Natural killer cell (primary cell): ENCODE data around the gene CPNE9. TPM values are rescaled to one million over a fixed set of nuclear protein-coding genes. Genes with fewer than 3 reads are reported as not detected.

Experiments
- ATAC-seq, 3 donors: fragments of 150-1000 bp in 2 of 3; fragments of 200-7000 bp in 1 of 3; cut with Tn5 transposase; 1 replicate in 1 of 3; 2 replicates in 2 of 3; pipeline ENCODE4 v1.10.0; 2021; ENCODE audit warnings: mild to moderate bottlenecking in 2 of 3, moderate library complexity in 2 of 3
- DNase-seq, 2 donors: peaks; one replicate each; pipeline versions ENCODE4 v3.0.0 to v3.0.0-alpha.2; 2013 to 2021; ENCODE audit warnings: mixed read lengths in 1 of 2
- H3K27ac ChIP-seq: one replicate; pipeline ENCODE4 v1.5.1; 2013; ENCODE audit warnings: mild to moderate bottlenecking, low read length
- H3K27me3 ChIP-seq: one replicate; pipeline ENCODE4 v1.6.1; 2013; ENCODE audit warnings: low read length; ENCODE audit not compliant: control insufficient read depth, insufficient read depth
- H3K36me3 ChIP-seq: one replicate; pipeline ENCODE4 v1.6.1; 2013; ENCODE audit warnings: low read length; ENCODE audit not compliant: control insufficient read depth, insufficient read depth
- H3K4me1 ChIP-seq: one replicate; pipeline ENCODE4 v1.6.1; 2013; ENCODE audit warnings: low read length; ENCODE audit not compliant: control insufficient read depth, insufficient read depth
- H3K4me3 ChIP-seq: one replicate; pipeline ENCODE4 v1.5.1; 2013; ENCODE audit warnings: low read length
- H3K9me3 ChIP-seq: one replicate; pipeline ENCODE4 v1.6.1; 2013; ENCODE audit warnings: low read length; ENCODE audit not compliant: control insufficient read depth, insufficient read depth
- H3K27ac Mint-ChIP-seq, 2 donors: one replicate each; pipeline ENCODE4 v1.8.0; 2022; ENCODE audit warnings: mild to moderate bottlenecking in 2 of 2, mixed read lengths in 2 of 2, moderate library complexity in 1 of 2
- H3K27me3 Mint-ChIP-seq, 2 donors: one replicate each; pipeline ENCODE4 v1.8.0; 2022; ENCODE audit warnings: low read depth in 2 of 2, mixed read lengths in 2 of 2
- H3K36me3 Mint-ChIP-seq: one replicate; pipeline ENCODE4 v1.8.0; 2022; ENCODE audit warnings: mixed read lengths
- H3K4me1 Mint-ChIP-seq, 2 donors: one replicate each; pipeline ENCODE4 v1.8.0; 2022; ENCODE audit warnings: mixed read lengths in 2 of 2
- H3K4me3 Mint-ChIP-seq: one replicate; pipeline ENCODE4 v1.8.0; 2022; ENCODE audit warnings: mild to moderate bottlenecking, moderate library complexity, mixed read lengths
- H3K9me3 Mint-ChIP-seq, 2 donors: one replicate each; pipeline ENCODE4 v1.8.0; 2022; ENCODE audit warnings: mixed read lengths in 2 of 2
- CTCF ChIP-seq: fragments of 200-600 bp; IDR thresholded peaks from one replicate; pipeline ENCODE4 v1.8.0; 2022; ENCODE audit warnings: antibody characterized with exemption
- WGBS: methylation state at CpG from one replicate; pipeline ENCODE4 v1.1.7; 2013; ENCODE audit warnings: missing lambda C conversion rate; ENCODE audit not compliant: insufficient coverage; 5-methylcytosine and 5-hydroxymethylcytosine counted together
- intact Hi-C: fragments of 100-400 bp; cut with micrococcal nuclease; formaldehyde crosslinking; loops from one replicate; pipeline ENCODE4 v1.14.2; 2022
- total RNA-seq, 4 donors: library from RNA; stranded (reverse); fragments of 120-200 nt in 1 of 4; gene quantifications; one replicate each; pipeline versions ENCODE4 v1.2.3 to v1.2.4, GENCODE V29; 2013 to 2022

CPNE9 gene
- total RNA-seq, 3 donors from 2014 or later (not counting 1 experiment from before 2014, with no cell fraction given), result 0.43 to 0.49 TPM; not detected in 1

GRCh38 chr3:9669720-9670432 lies 33.8 kb upstream of the CPNE9 start:
- intact Hi-C loops, result no loop called here
- H3K27ac Mint-ChIP-seq, result peak overlapping the region in 1 of 2 donors; percentile 62
- H3K9me3 Mint-ChIP-seq, result no peaks in the 10 kb centered on the region
- H3K27me3 Mint-ChIP-seq, result no peaks in the 10 kb centered on the region
- DNase-seq, result no peak
- no peak for TF ChIP-seq CTCF
- H3K36me3 Mint-ChIP-seq, result no peaks in the 10 kb centered on the region
- WGBS, result 96% methylated on average over 4 of the region's 4 CpGs
- peaks cover 92% of the 10 kb centered on the region for H3K36me3 ChIP-seq
- no peaks in the 10 kb centered on the region for H3K27me3 ChIP-seq
- H3K4me1 Mint-ChIP-seq, result peaks cover 0 to 5% of the 10 kb centered on the region in 2 donors
- H3K4me1 ChIP-seq, result no peaks in the 10 kb centered on the region
- no peak overlapping the region for H3K27ac ChIP-seq
- H3K9me3 ChIP-seq, result no peaks in the 10 kb centered on the region
- no peak overlapping the region for H3K4me3 ChIP-seq
- no peak for ATAC-seq
- no peak overlapping the region for H3K4me3 Mint-ChIP-seq

DNA sequence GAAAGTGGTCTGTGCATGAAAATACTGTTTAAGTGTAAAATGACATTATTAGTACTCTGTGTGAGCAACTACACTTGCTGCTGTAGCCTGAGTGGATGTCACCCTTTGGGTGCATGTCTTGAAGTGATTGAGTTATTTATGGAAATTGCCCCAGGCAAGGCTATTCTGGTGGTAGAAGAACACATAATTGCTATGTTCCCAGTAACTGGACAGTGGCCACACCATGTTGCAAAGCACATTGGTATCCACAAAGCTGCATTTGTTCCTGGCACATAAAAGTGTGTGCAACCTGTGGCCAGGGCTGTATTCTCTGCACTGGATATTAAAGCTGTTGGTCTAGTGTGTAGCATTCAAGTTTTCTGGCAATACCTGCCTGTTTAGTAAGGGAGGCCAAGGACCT lies 30.6 kb upstream of the CPNE9 start:
- H3K27ac Mint-ChIP-seq, result no peak overlapping the region
- H3K27me3 ChIP-seq, result no peaks in the 10 kb centered on the region
- H3K27ac ChIP-seq, result no peak overlapping the region
- H3K36me3 ChIP-seq, result peaks cover 95% of the 10 kb centered on the region
- peaks cover 0 to 3% of the 10 kb centered on the region in 2 donors for H3K4me1 Mint-ChIP-seq
- no peak overlapping the region for H3K4me3 Mint-ChIP-seq
- H3K4me1 ChIP-seq, result no peaks in the 10 kb centered on the region
- ATAC-seq (no peak), DNase-seq (no peak)
- H3K36me3 Mint-ChIP-seq, result peaks cover 7% of the 10 kb centered on the region
- H3K9me3 Mint-ChIP-seq, result no peaks in the 10 kb centered on the region
- intact Hi-C loops, result no loop called here
- no peaks in the 10 kb centered on the region for H3K27me3 Mint-ChIP-seq
- no peak overlapping the region for H3K4me3 ChIP-seq
- H3K9me3 ChIP-seq, result no peaks in the 10 kb centered on the region
- TF ChIP-seq CTCF, result no peak

DNA sequence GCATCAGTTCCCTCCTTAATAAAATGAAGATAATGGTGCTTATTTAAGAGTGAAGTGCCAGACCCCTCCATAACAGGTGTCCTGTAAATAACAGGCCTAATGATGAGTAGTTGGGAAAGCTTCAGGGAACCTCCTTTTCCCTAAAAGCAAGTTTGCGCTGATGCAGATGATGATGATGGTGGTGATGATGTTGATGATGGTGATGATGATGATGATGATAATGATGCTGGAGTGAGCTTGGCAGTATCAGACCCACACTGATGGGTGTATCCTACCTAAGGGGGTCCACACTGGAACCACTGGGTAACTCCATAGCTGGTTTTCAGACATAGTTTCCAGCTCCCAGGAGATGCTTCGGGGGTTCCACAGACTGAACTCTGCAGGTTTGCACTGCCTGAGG lies 29.9 kb upstream of the CPNE9 start:
- H3K36me3 ChIP-seq, result peaks cover 95% of the 10 kb centered on the region
- 94% methylated on average over 2 of the region's 2 CpGs for WGBS
- TF ChIP-seq CTCF, result no peak
- Mint-ChIP-seq H3K4me1 (peaks cover 0 to 5% of the 10 kb centered on the region in 2 donors), H3K9me3 (no peaks in the 10 kb centered on the region), H3K36me3 (peaks cover 14% of the 10 kb centered on the region), H3K4me3 (no peak overlapping the region), H3K27me3 (no peaks in the 10 kb centered on the region), H3K27ac (no peak overlapping the region)
- intact Hi-C loops, result no loop called here
- no peaks in the 10 kb centered on the region for H3K27me3 ChIP-seq
- H3K4me3 ChIP-seq, result no peak overlapping the region
- H3K9me3 ChIP-seq, result no peaks in the 10 kb centered on the region
- no peaks in the 10 kb centered on the region for H3K4me1 ChIP-seq
- H3K27ac ChIP-seq, result no peak overlapping the region
- ATAC-seq (no peak), DNase-seq (no peak)
